ENCODE measurements around the gene PIF1. TPM values are rescaled to one million over a fixed set of nuclear protein-coding genes. Genes with fewer than 3 reads are reported as not detected.
A peak's percentile ranks its signal among the peaks of the same experiment; 100 is the strongest.

Gene PIF1
- total RNA-seq, 2 experiments from 2014 or later = 82.9 to 126 TPM

DNA sequence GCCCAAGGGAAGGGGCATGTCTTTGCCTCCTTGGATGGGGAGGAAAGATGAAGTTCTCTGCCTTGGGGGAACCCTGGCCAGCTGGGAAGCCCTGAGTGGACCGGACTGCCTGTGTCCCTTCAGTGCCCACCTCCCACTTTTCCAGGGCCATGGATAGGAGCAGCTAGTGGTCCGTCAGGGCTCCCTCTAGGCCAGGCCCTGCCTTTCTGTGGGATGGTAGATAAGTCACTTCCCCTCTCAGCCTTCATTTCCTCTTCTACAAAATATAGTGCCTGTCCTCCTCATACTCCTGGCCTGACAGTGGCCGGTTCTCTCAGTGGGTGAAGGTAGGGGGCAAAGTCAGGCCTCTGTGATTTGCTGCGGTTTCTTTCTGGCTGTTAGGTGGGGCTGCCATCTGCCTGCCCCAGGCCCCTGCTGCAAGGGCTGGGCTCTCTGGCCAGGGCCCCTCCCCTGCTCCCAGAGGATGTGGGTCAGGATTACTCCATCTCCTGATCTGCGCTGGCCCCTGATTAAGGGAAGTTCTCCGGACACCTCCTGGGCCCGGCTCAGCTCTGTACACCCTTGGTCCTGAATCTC, 17.6 kb upstream of the PIF1 start:
- BruUV-seq (replicated peaks) = no TSS peak
- DNase-seq (ENCODE audit: low spot score) = peak; percentile 46
- no peaks in the 10 kb centered on the region for H3K9me3 ChIP-seq (ENCODE audit: low read length)
- H4K20me1 ChIP-seq (ENCODE audit: insufficient read depth, low read length) = 0 out of 2 replicates have a peak, but pooled peaks cover 4% of the 10 kb centered on the region
- H2AFZ ChIP-seq (ENCODE audit: low read length) = no peak overlapping the region
- TF ChIP-seq EZH2phosphoT487 (IDR thresholded peaks at IDR 0.05; ENCODE audit: borderline replicate concordance, low read depth, low read length) = no peak
- TF ChIP-seq, protein P1, sequence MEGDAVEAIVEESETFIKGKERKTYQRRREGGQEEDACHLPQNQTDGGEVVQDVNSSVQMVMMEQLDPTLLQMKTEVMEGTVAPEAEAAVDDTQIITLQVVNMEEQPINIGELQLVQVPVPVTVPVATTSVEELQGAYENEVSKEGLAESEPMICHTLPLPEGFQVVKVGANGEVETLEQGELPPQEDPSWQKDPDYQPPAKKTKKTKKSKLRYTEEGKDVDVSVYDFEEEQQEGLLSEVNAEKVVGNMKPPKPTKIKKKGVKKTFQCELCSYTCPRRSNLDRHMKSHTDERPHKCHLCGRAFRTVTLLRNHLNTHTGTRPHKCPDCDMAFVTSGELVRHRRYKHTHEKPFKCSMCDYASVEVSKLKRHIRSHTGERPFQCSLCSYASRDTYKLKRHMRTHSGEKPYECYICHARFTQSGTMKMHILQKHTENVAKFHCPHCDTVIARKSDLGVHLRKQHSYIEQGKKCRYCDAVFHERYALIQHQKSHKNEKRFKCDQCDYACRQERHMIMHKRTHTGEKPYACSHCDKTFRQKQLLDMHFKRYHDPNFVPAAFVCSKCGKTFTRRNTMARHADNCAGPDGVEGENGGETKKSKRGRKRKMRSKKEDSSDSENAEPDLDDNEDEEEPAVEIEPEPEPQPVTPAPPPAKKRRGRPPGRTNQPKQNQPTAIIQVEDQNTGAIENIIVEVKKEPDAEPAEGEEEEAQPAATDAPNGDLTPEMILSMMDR (conservative IDR thresholded peaks at IDR 0.05; ENCODE audit: low read length) = no peak
- POLR2A ChIA-PET = interaction anchor here (0.5 to 2.3 kb wide), 6 partner anchors 14 to 132 kb away, joined by 3 to 13 read pairs (median 4); no protein-coding TSS in a partner anchor
- H3K4me1 ChIP-seq (ENCODE audit: insufficient read depth, low read length, poor library complexity, severe bottlenecking) = peaks cover 66% of the 10 kb centered on the region
- intact Hi-C loops (cut with micrococcal nuclease; ENCODE audit: unreplicated experiment) = loop anchor here (5.0 kb wide), 1 partner anchor 184 kb away; the partner anchor contains the start of gene MTFMT
- H3K4me2 ChIP-seq (ENCODE audit: low read length) = peak overlapping the region; percentile 95
- H3K9me2 ChIP-seq (ENCODE audit: insufficient read depth, low read length) = no peaks in the 10 kb centered on the region
- H3K4me3 ChIP-seq (ENCODE audit: low read depth, low read length, poor library complexity, severe bottlenecking) = peak overlapping the region; percentile 92
- peaks cover 36% of the 10 kb centered on the region for H3K79me2 ChIP-seq (ENCODE audit: insufficient read depth, low read depth, low read length)
- H3K27ac ChIP-seq (ENCODE audit: low read depth, low read length, poor library complexity, severe bottlenecking) = peak overlapping the region; percentile 56
- H3K36me3 ChIP-seq (ENCODE audit: insufficient read depth, low read length) = peaks cover 3% of the 10 kb centered on the region
- CTCF ChIA-PET (ENCODE audit: unreplicated experiment) = no interaction called here

DNA sequence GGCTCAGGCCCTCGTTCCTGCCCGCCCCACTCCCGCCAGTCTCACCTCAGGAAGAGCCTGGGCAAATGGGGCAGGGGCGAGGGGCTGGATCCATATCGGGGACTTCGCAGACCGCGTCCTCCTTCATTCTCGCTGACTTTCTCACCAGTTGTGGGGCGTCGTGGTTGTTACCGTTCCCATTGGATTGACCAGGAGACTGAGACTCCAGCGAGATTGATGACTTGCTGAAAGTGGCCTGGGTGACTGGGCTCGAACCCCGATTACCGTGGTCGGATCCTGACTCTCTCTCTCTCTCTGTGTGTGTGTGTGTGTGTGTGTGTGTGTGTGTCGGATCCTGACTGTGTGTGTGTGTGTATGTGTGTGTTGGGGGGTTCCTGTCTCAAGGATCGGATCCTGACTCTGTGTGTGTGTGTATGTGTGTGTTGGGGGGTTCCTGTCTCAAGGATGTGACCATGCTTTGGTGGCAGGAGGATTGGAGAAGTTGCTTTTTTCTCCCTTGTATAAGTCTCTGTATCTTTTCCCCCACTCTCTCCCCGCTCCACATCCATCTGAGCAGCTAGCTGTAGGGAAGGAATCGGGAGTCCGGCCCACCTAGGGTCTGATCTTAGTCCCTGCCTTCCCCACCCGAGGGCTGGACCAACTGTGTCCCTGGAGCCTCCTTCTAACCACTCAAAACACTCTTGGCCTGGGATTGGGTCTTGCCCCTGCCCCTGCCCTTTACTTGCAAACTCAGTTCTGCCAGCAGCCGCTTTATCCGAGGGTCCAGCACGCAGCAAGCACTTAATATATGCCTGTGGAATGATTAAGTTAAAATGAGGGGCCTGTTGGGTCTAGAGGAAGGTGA, 16.9 kb upstream of the PIF1 start:
- peaks cover 3% of the 10 kb centered on the region for H3K36me3 ChIP-seq (ENCODE audit: insufficient read depth, low read length)
- H3K9me2 ChIP-seq (ENCODE audit: insufficient read depth, low read length) = no peaks in the 10 kb centered on the region
- peaks cover 36% of the 10 kb centered on the region for H3K79me2 ChIP-seq (ENCODE audit: insufficient read depth, low read depth, low read length)
- intact Hi-C loops (cut with micrococcal nuclease; ENCODE audit: unreplicated experiment) = loop anchor here (5.0 kb wide), 1 partner anchor 185 kb away; the partner anchor contains the start of gene MTFMT
- H3K9me3 ChIP-seq (ENCODE audit: low read length) = no peaks in the 10 kb centered on the region
- 0 out of 2 replicates have a peak, but pooled peaks cover 4% of the 10 kb centered on the region for H4K20me1 ChIP-seq (ENCODE audit: insufficient read depth, low read length)
- BruUV-seq (replicated peaks) = TSS peak; percentile 35
- TF ChIP-seq EZH2phosphoT487 (IDR thresholded peaks at IDR 0.05; ENCODE audit: borderline replicate concordance, low read depth, low read length) = no peak
- TF ChIP-seq, protein P1 (conservative IDR thresholded peaks at IDR 0.05; ENCODE audit: low read length) = no peak
- CTCF ChIA-PET (ENCODE audit: unreplicated experiment) = no interaction called here
- peak overlapping the region; percentile 56 for H3K27ac ChIP-seq (ENCODE audit: low read depth, low read length, poor library complexity, severe bottlenecking)
- H2AFZ ChIP-seq (ENCODE audit: low read length) = no peak overlapping the region
- peak; percentile 44 for DNase-seq (ENCODE audit: low spot score)
- peak overlapping the region; percentile 92 for H3K4me3 ChIP-seq (ENCODE audit: low read depth, low read length, poor library complexity, severe bottlenecking)
- H3K4me1 ChIP-seq (ENCODE audit: insufficient read depth, low read length, poor library complexity, severe bottlenecking) = peaks cover 67% of the 10 kb centered on the region
- POLR2A ChIA-PET = no interaction called here
- H3K4me2 ChIP-seq (ENCODE audit: low read length) = peak overlapping the region; percentile 95
